WERI-Rb-1 (cell line): ENCODE results near the gene XIRP1.

ENCODE experiments used
- DNase-seq: peaks from one replicate; pipeline ENCODE4 v3.0.0-alpha.2; 2020
- H3K27ac ChIP-seq: fragments of 250-450 bp; sonication (Bioruptor Pico); 2 replicates; pipeline ENCODE4 v1.5.1; 2020; ENCODE audit warnings: mild to moderate bottlenecking, moderate library complexity
- H3K27me3 ChIP-seq: fragments of 250-450 bp; sonication (Bioruptor Pico); 2 replicates; pipeline ENCODE4 v1.5.1; 2021; ENCODE audit warnings: mild to moderate bottlenecking, low read depth, moderate library complexity; ENCODE audit not compliant: insufficient read depth, severe bottlenecking
- H3K36me3 ChIP-seq: fragments of 250-450 bp; sonication (Bioruptor Pico); 2 replicates; pipeline ENCODE4 v1.5.1; 2020; ENCODE audit warnings: mild to moderate bottlenecking, moderate library complexity
- H3K4me3 ChIP-seq: 2 replicates; pipeline ENCODE4 v1.5.1; 2011; ENCODE audit warnings: low read depth, mild to moderate bottlenecking, control low read depth, low read length
- H3K9me3 ChIP-seq: fragments of 250-450 bp; sonication (Bioruptor Pico); 2 replicates; pipeline ENCODE4 v1.5.1; 2021; ENCODE audit warnings: mild to moderate bottlenecking, moderate library complexity; ENCODE audit not compliant: severe bottlenecking
- CTCF ChIP-seq: IDR thresholded peaks from 2 replicates; pipeline ENCODE4 v1.5.1; 2011; ENCODE audit warnings: low read depth, mild to moderate bottlenecking, control low read depth, inconsistent platforms, low read length

XIRP1 gene

GRCh38 chr3:39222462-39222861 lies 30.1 kb upstream of the XIRP1 start:
- no peak for TF ChIP-seq CTCF
- Histone ChIP-seq H3K27ac (no peak overlapping the region), H3K27me3 (no peaks in the 10 kb centered on the region), H3K4me3 (no peak overlapping the region), H3K9me3 (no peaks in the 10 kb centered on the region), H3K36me3 (no peaks in the 10 kb centered on the region)
- no peak for DNase-seq

- DNase-seq: no peak
- no peaks in the 10 kb centered on the region for H3K27me3 ChIP-seq
- TF ChIP-seq CTCF: no peak
These were observed 28.7 kb upstream of the XIRP1 start for GRCh38 chr3:39221141-39221530.

GRCh38 chr3:39220407-39221140 lies 28.2 kb upstream of the XIRP1 start:
- TF ChIP-seq CTCF: no peak
- no peak for DNase-seq
- Histone ChIP-seq H3K27me3 (no peaks in the 10 kb centered on the region), H3K9me3 (no peaks in the 10 kb centered on the region), H3K36me3 (no peaks in the 10 kb centered on the region), H3K27ac (no peak overlapping the region), H3K4me3 (no peak overlapping the region)

More at GRCh38 chr3:39221141-39221530, 28.7 kb upstream of the XIRP1 start:
- Histone ChIP-seq H3K27ac (no peak overlapping the region), H3K36me3 (no peaks in the 10 kb centered on the region), H3K9me3 (no peaks in the 10 kb centered on the region), H3K4me3 (no peak overlapping the region)

GRCh38 chr3:39219702-39220101 lies 27.3 kb upstream of the XIRP1 start:
- TF ChIP-seq CTCF: no peak
- Histone ChIP-seq H3K4me3 (no peak overlapping the region), H3K36me3 (no peaks in the 10 kb centered on the region), H3K9me3 (no peaks in the 10 kb centered on the region), H3K27me3 (no peaks in the 10 kb centered on the region), H3K27ac (no peak overlapping the region)
- no peak for DNase-seq

GRCh38 chr3:39216176-39216790 lies 23.9 kb upstream of the XIRP1 start:
- Histone ChIP-seq H3K9me3 (no peaks in the 10 kb centered on the region), H3K4me3 (no peak overlapping the region), H3K36me3 (no peaks in the 10 kb centered on the region), H3K27ac (no peak overlapping the region), H3K27me3 (no peaks in the 10 kb centered on the region)
- peak; percentile 42 for DNase-seq
- no peak for TF ChIP-seq CTCF

GRCh38 chr3:39213613-39214012 lies 21.2 kb upstream of the XIRP1 start:
- Histone ChIP-seq H3K4me3 (no peak overlapping the region), H3K27me3 (no peaks in the 10 kb centered on the region), H3K36me3 (no peaks in the 10 kb centered on the region), H3K9me3 (no peaks in the 10 kb centered on the region), H3K27ac (no peak overlapping the region)
- no peak for DNase-seq
- TF ChIP-seq CTCF: no peak
